HEK293 (cell line): ENCODE data around the gene C1orf74.
A peak's percentile ranks its signal among the peaks of the same experiment; 100 is the strongest.

Source experiments
- CTCF ChIA-PET: fragments of 350-600 bp; formaldehyde crosslinking; extraction: SDS; loops from one replicate; lab custom pipeline; 2021; ENCODE audit warnings: antibody characterized with exemption; lab: Yijun Ruan, JAX
- POLR2A ChIA-PET: fragments of 300-600 bp; formaldehyde crosslinking; extraction: SDS; loops from one replicate; lab custom pipeline; 2020; ENCODE audit warnings: antibody characterized with exemption, inconsistent platforms; lab: Yijun Ruan, JAX
- H3K27ac ChIP-seq: fragments of 200-500 bp; sonication (Bioruptor generic); 2 replicates; pipeline ENCODE4 v1.5.1; 2014; ENCODE audit warnings: low read depth, low read length, control low read depth, inconsistent platforms; ENCODE audit errors: extremely low read depth
- H3K36me3 ChIP-seq, 2 experiments: fragments of 200-500 bp in 1 of 2; sonication (Bioruptor generic) in 1 of 2; 1 replicate in 1 of 2; 2 replicates in 1 of 2; pipeline ENCODE4 v1.5.1; 2014 to 2017; ENCODE audit warnings: inconsistent platforms in 2 of 2, low read length in 2 of 2; ENCODE audit not compliant: control insufficient read depth in 2 of 2, insufficient read depth in 1 of 2
- H3K4me1 ChIP-seq: fragments of 200-500 bp; sonication (Bioruptor generic); 2 replicates; pipeline ENCODE4 v1.5.1; 2014; ENCODE audit warnings: mild to moderate bottlenecking, low read length, inconsistent platforms; ENCODE audit not compliant: control insufficient read depth, insufficient read depth
- H3K4me3 ChIP-seq: 2 replicates; pipeline ENCODE4 v1.5.1; 2011; ENCODE audit warnings: low read depth, mild to moderate bottlenecking, control low read depth, low read length, moderate library complexity
- H3K9me3 ChIP-seq: fragments of 200-500 bp; sonication (Bioruptor generic); 2 replicates; pipeline ENCODE4 v1.5.1; 2014; ENCODE audit warnings: low read depth, low read length, inconsistent platforms; ENCODE audit not compliant: control insufficient read depth, insufficient read depth
- GFI1B ChIP-seq: fragments of 450-650 bp; formaldehyde crosslinking; IDR thresholded peaks from 2 replicates; pipeline ENCODE4 v1.5.1; 2016; ENCODE audit warnings: missing biosample characterization, missing genetic modification characterization
- KLF10 ChIP-seq: fragments of 450-650 bp; IDR thresholded peaks from 2 replicates; pipeline ENCODE4 v1.5.1; 2018; ENCODE audit warnings: missing biosample characterization, mild to moderate bottlenecking, missing genetic modification characterization
- MYNN ChIP-seq: fragments of 450-650 bp; formaldehyde crosslinking; IDR thresholded peaks from 2 replicates; pipeline ENCODE4 v1.5.1; 2016; ENCODE audit warnings: missing biosample characterization, missing genetic modification characterization, borderline replicate concordance
- PRDM2 ChIP-seq: fragments of 450-650 bp; formaldehyde crosslinking; IDR thresholded peaks from 2 replicates; pipeline ENCODE4 v1.5.1; 2016; ENCODE audit warnings: missing biosample characterization, missing genetic modification characterization, borderline replicate concordance
- SCRT2 ChIP-seq: fragments of 450-650 bp; formaldehyde crosslinking; IDR thresholded peaks from 2 replicates; pipeline ENCODE4 v1.5.1; 2016; ENCODE audit warnings: missing biosample characterization, missing genetic modification characterization
- WT1 ChIP-seq: fragments of 450-650 bp; formaldehyde crosslinking; IDR thresholded peaks from 2 replicates; pipeline ENCODE4 v1.5.1; 2016; ENCODE audit warnings: missing biosample characterization, missing genetic modification characterization
- ZNF202 ChIP-seq: fragments of 450-650 bp; formaldehyde crosslinking; IDR thresholded peaks from 2 replicates; pipeline ENCODE4 v1.5.1; 2016; ENCODE audit warnings: missing biosample characterization, missing genetic modification characterization, borderline replicate concordance
- ZNF23 ChIP-seq: fragments of 450-650 bp; formaldehyde crosslinking; IDR thresholded peaks from 2 replicates; pipeline ENCODE4 v1.5.1; 2016; ENCODE audit warnings: missing biosample characterization, missing genetic modification characterization, borderline replicate concordance
- ZNF280D ChIP-seq: fragments of 450-650 bp; formaldehyde crosslinking; IDR thresholded peaks from 2 replicates; pipeline ENCODE4 v1.5.1; 2016; ENCODE audit warnings: missing biosample characterization, missing genetic modification characterization
- ZNF324 ChIP-seq: fragments of 450-650 bp; formaldehyde crosslinking; IDR thresholded peaks from 2 replicates; pipeline ENCODE4 v1.5.1; 2016; ENCODE audit warnings: missing biosample characterization, missing genetic modification characterization
- ZNF341 ChIP-seq: fragments of 450-650 bp; formaldehyde crosslinking; IDR thresholded peaks from 2 replicates; pipeline ENCODE4; 2016; ENCODE audit warnings: low read depth, missing biosample characterization, missing genetic modification characterization
- ZNF514 ChIP-seq: fragments of 450-650 bp; formaldehyde crosslinking; IDR thresholded peaks from 2 replicates; pipeline ENCODE4 v1.5.1; 2016; ENCODE audit warnings: missing biosample characterization, missing genetic modification characterization
- ZNF530 ChIP-seq: fragments of 450-650 bp; formaldehyde crosslinking; IDR thresholded peaks from 2 replicates; pipeline ENCODE4 v1.5.1; 2016; ENCODE audit warnings: low read depth, missing biosample characterization, missing genetic modification characterization
- ZNF561 ChIP-seq: fragments of 450-650 bp; IDR thresholded peaks from 2 replicates; pipeline ENCODE4 v1.5.1; 2018; ENCODE audit warnings: missing biosample characterization, missing genetic modification characterization, borderline replicate concordance
- ZNF585B ChIP-seq: fragments of 450-650 bp; formaldehyde crosslinking; IDR thresholded peaks from 2 replicates; pipeline ENCODE4 v1.5.1; 2016; ENCODE audit warnings: missing biosample characterization, missing genetic modification characterization
- ZNF692 ChIP-seq: fragments of 450-650 bp; formaldehyde crosslinking; IDR thresholded peaks from 2 replicates; pipeline ENCODE4 v1.5.1; 2016; ENCODE audit warnings: missing biosample characterization, missing genetic modification characterization
- TF ChIP-seq, protein P1 (sequence below): fragments of 450-650 bp; formaldehyde crosslinking; IDR thresholded peaks from 2 replicates; pipeline ENCODE4 v1.5.1; 2017; ENCODE audit warnings: missing biosample characterization, missing genetic modification characterization

Gene C1orf74

GRCh38 chr1:209791920-209792319 is 7.6 kb upstream of the C1orf74 start (continued):
- TF ChIP-seq ZNF585B (tag by site-specific recombination) (no peak), PRDM2 (tag by site-specific recombination) (no peak)

DNA sequence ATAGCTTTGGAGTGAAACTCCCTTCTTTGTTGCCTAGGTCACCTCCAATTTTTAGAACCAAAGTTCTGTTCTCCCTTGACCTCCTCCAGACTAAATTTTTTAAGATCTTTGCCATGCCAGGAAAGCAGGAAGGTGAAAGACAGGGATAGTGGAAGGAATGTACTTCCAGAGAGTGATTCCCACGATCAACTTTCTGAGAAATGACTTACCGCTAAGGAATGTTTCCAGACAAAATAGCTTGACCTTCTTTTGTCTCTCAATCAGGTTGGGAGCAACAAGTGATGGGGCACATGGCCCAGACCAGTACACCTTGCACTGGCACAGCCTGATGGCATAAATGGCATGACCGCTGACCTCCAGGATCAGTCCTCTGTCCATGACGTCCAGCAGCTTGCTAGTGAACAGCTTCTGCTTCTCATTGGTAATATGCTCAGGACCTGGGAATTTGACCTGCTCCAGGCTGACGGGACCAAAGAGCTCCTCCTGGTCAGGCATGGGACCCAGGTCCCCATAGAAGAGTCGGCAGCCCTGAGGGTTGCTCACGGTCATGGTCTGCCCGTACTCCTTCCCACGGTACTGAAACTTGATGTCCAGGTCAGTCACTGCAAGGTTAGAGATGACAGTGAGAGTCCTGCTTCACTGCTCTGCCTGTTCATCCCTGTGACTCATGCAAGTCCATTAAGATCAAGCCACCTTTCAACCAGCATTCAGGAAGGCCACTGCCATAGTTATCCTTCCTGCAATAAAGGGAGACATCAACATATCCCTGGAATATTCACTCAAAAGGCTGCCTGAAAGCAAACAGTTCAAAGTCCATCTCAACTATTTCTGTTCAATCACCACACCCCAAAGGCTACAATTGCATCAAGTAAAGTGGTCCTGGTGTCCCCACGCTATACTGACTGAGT is 6.2 kb upstream of the C1orf74 start:
- no peaks in the 10 kb centered on the region for H3K4me1 ChIP-seq
- no peaks in the 10 kb centered on the region; a peak in 1 of 3 replicates for H3K36me3 ChIP-seq
- no peak overlapping the region for H3K27ac ChIP-seq
- no peaks in the 10 kb centered on the region for H3K9me3 ChIP-seq
- ChIA-PET POLR2A (no interaction called here), CTCF (interaction anchor here (2.4 kb wide), 1 partner anchor 33 kb away, joined by 9 read pairs; no protein-coding TSS in a partner anchor)
- no peak overlapping the region for H3K4me3 ChIP-seq
- TF ChIP-seq SCRT2 (tag by site-specific recombination) (peak; percentile 34; the same call in 1 of the 2 replicates), KLF10 (no peak), ZNF202 (no peak), ZNF530 (tag by site-specific recombination) (no peak), ZNF23 (no peak), GFI1B (tag by site-specific recombination) (no peak), ZNF341 (tag by site-specific recombination) (no peak)

DNA sequence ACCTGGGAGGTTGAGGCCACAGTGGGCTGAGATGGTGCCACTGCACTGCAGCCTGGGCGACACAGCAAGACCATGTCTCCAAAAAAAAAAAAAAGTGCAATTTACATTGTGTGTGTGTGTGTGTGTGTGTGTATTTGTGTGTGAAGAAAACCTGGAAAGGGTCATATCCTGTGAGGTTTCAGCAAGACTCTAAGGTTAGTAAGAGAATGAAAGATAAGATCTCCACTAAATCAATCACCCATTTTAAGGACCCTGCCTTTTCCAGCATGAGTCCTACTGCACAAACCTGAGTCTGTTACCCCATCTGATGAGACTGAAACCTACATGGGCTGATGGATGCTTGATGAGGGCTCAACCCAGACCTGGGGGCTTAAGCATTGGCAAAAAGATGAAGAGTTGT is 4.9 kb upstream of the C1orf74 start:
- no peaks in the 10 kb centered on the region for H3K4me1 ChIP-seq
- POLR2A ChIA-PET, result no interaction called here
- no peaks in the 10 kb centered on the region for H3K9me3 ChIP-seq
- no peak overlapping the region for H3K27ac ChIP-seq
- no peaks in the 10 kb centered on the region; a peak in 1 of 3 replicates for H3K36me3 ChIP-seq
- H3K4me3 ChIP-seq, result no peak overlapping the region
- TF ChIP-seq, protein P1, sequence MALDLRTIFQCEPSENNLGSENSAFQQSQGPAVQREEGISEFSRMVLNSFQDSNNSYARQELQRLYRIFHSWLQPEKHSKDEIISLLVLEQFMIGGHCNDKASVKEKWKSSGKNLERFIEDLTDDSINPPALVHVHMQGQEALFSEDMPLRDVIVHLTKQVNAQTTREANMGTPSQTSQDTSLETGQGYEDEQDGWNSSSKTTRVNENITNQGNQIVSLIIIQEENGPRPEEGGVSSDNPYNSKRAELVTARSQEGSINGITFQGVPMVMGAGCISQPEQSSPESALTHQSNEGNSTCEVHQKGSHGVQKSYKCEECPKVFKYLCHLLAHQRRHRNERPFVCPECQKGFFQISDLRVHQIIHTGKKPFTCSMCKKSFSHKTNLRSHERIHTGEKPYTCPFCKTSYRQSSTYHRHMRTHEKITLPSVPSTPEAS, result 0 out of 2 replicates have a peak, but pooled peaks have one; percentile 19
- no peak for TF ChIP-seq ZNF561 (tag by site-specific recombination)
- TF ChIP-seq, all 188 proteins: peak for 1
- CTCF ChIA-PET, result interaction anchor here (0.6 kb wide), 1 partner anchor 239 kb away, joined by 3 read pairs; no protein-coding TSS in a partner anchor

DNA sequence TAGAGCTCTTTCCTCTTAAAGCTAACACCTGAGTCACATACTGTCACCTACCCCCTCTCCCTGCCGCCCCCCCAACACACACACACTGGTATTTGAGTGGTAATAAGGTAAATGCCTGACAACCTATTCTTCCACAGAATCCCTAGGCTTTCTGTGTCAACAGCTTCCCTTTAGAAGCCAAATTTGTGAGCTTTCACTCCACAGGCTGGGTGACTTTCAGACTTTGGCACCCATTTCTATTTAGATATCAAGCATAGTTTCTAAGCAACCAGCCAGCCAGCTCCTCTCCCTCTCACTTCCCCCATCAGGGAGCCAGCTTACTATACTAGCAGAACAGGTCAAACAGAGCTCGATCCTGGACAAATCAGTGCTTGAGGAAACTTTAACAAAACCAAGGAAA is 3.2 kb upstream of the C1orf74 start:
- ChIA-PET CTCF (interaction anchor here (0.9 to 1.7 kb wide), 2 partner anchors 10 to 35 kb away, joined by 4 read pairs; no protein-coding TSS in a partner anchor), POLR2A (interaction anchor here (0.6 to 1.3 kb wide), 2 partner anchors 18 to 28 kb away, joined by 3 read pairs; partner anchors contain the start of gene IRF6)
- H3K27ac ChIP-seq, result no peak overlapping the region
- no peaks in the 10 kb centered on the region for H3K9me3 ChIP-seq
- H3K4me3 ChIP-seq, result no peak overlapping the region
- H3K4me1 ChIP-seq, result no peaks in the 10 kb centered on the region
- H3K36me3 ChIP-seq, result peaks cover 0 to 9% of the 10 kb centered on the region in 2 experiments; a peak in 2 of 3 replicates
- TF ChIP-seq ZNF514 (tag by site-specific recombination), result no peak
- no peak for TF ChIP-seq ZNF324 (tag by site-specific recombination)
- TF ChIP-seq MYNN, result no peak
- TF ChIP-seq ZNF280D (tag by site-specific recombination), result no peak
- no peak for TF ChIP-seq WT1
- TF ChIP-seq ZNF692 (tag by site-specific recombination), result no peak
